Measurements from ENCODE around the gene CD3D. TPM values are rescaled to one million over a fixed set of nuclear protein-coding genes. Genes with fewer than 3 reads are reported as not detected.

CD3D gene
- total and polyA plus RNA-seq, 2 donors (not counting 1 experiment from before 2014, with no cell fraction given): 0.79 to 1.7 TPM

GRCh38 chr11:118312328-118312727, 30.2 kb downstream of the CD3D start:
- Histone ChIP-seq H2AFZ (ENCODE audit: insufficient read depth, low read depth, low read length, poor library complexity, severe bottlenecking) (no peak overlapping the region), H3K4me3 (ENCODE audit: control extremely low read depth in 1 of 5, extremely low read depth in 1 of 5, insufficient read depth in 1 of 5, low read depth in 2 of 5, low read length in 4 of 5) (no peak overlapping the region), H3K79me2 (ENCODE audit: control insufficient read depth, insufficient read depth, low read length) (no peaks in the 10 kb centered on the region), H4K20me1 (ENCODE audit: control insufficient read depth, insufficient read depth, low read length, poor library complexity, severe bottlenecking) (no peaks in the 10 kb centered on the region), H3K4me2 (replicated peaks; ENCODE audit: low read depth, low read length, poor library complexity, severe bottlenecking) (peak overlapping the region; percentile 11), H3K27me3 (replicated peaks in 1 of 4; ENCODE audit: control extremely low read depth in 1 of 4, control insufficient read depth in 3 of 4, insufficient read depth in 4 of 4, low read length in 3 of 4) (no peaks in the 10 kb centered on the region), H3K36me3 (replicated peaks in 1 of 2; ENCODE audit: control extremely low read depth in 1 of 2, control insufficient read depth in 1 of 2, extremely low read depth in 1 of 2, insufficient read depth in 2 of 2, low read length in 1 of 2) (no peaks in the 10 kb centered on the region), H3K9ac (ENCODE audit: low read length) (peak overlapping the region; percentile 6), H3K27ac (ENCODE audit: low read length in 2 of 2) (no peak overlapping the region), H3K4me1 (ENCODE audit: control insufficient read depth in 2 of 2, insufficient read depth in 2 of 2, low read length in 2 of 2) (peaks cover 31 to 44% of the 10 kb centered on the region in 2 donors), H3K9me3 (ENCODE audit: control extremely low read depth in 1 of 3, control insufficient read depth in 2 of 3, insufficient read depth in 1 of 3, low read length in 2 of 3) (no peaks in the 10 kb centered on the region)
- Mint-ChIP-seq H3K4me3 (no peak overlapping the region), H3K4me1 (peaks cover 40% of the 10 kb centered on the region), H3K9me3 (ENCODE audit: insufficient read depth) (peaks cover 3% of the 10 kb centered on the region), H3K27ac (no peak overlapping the region), H3K27me3 (no peaks in the 10 kb centered on the region)
- ChIA-PET POLR2A (interaction anchor here (1.2 kb wide), 1 partner anchor 12 kb away, joined by 3 read pairs; no protein-coding TSS in a partner anchor), CTCF (no interaction called here)
- intact Hi-C loops (cut with micrococcal nuclease): no loop called here
- ATAC-seq (ENCODE audit: low read depth) (no peak), DNase-seq (no peak)
- no peak for TF ChIP-seq EZH2 (IDR thresholded peaks at IDR 0.05; ENCODE audit: borderline replicate concordance, insufficient read depth, low read depth, low read length, poor library complexity, severe bottlenecking)
- no peak for TF ChIP-seq CTCF (IDR thresholded peaks at IDR 0.05)
- WGBS (ENCODE audit: insufficient coverage): 100% methylated on average over 1 of the region's 2 CpGs

GRCh38 chr11:118311518-118311917, 31.0 kb downstream of the CD3D start:
- peaks cover 3% of the 10 kb centered on the region for H3K9me3 Mint-ChIP-seq (ENCODE audit: insufficient read depth)
- 89% methylated on average over 2 of the region's 4 CpGs for whole genome bisulfite sequencing (ENCODE audit: insufficient coverage)

More at GRCh38 chr11:118311518-118311917, 31.0 kb downstream of the CD3D start:
- Histone ChIP-seq H3K4me3 (ENCODE audit: control extremely low read depth in 1 of 5, extremely low read depth in 1 of 5, insufficient read depth in 1 of 5, low read depth in 2 of 5, low read length in 4 of 5) (no peak overlapping the region), H3K27me3 (replicated peaks in 1 of 4; ENCODE audit: control extremely low read depth in 1 of 4, control insufficient read depth in 3 of 4, insufficient read depth in 4 of 4, low read length in 3 of 4) (no peaks in the 10 kb centered on the region), H4K20me1 (ENCODE audit: control insufficient read depth, insufficient read depth, low read length, poor library complexity, severe bottlenecking) (no peaks in the 10 kb centered on the region), H3K4me1 (ENCODE audit: control insufficient read depth in 2 of 2, insufficient read depth in 2 of 2, low read length in 2 of 2) (peaks cover 23 to 35% of the 10 kb centered on the region in 2 donors), H3K36me3 (replicated peaks in 1 of 2; ENCODE audit: control extremely low read depth in 1 of 2, control insufficient read depth in 1 of 2, extremely low read depth in 1 of 2, insufficient read depth in 2 of 2, low read length in 1 of 2) (no peaks in the 10 kb centered on the region), H2AFZ (ENCODE audit: insufficient read depth, low read depth, low read length, poor library complexity, severe bottlenecking) (no peak overlapping the region), H3K9me3 (ENCODE audit: control extremely low read depth in 1 of 3, control insufficient read depth in 2 of 3, insufficient read depth in 1 of 3, low read length in 2 of 3) (no peaks in the 10 kb centered on the region), H3K27ac (ENCODE audit: low read length in 2 of 2) (no peak overlapping the region), H3K4me2 (replicated peaks; ENCODE audit: low read depth, low read length, poor library complexity, severe bottlenecking) (no peak overlapping the region), H3K9ac (ENCODE audit: low read length) (no peak overlapping the region), H3K79me2 (ENCODE audit: control insufficient read depth, insufficient read depth, low read length) (no peaks in the 10 kb centered on the region)
- ATAC-seq (ENCODE audit: low read depth) (no peak), DNase-seq (no peak)
- Mint-ChIP-seq H3K27me3 (no peaks in the 10 kb centered on the region), H3K4me3 (no peak overlapping the region), H3K27ac (no peak overlapping the region), H3K4me1 (peaks cover 32% of the 10 kb centered on the region)
- CTCF ChIA-PET: no interaction called here
- TF ChIP-seq EZH2 (IDR thresholded peaks at IDR 0.05; ENCODE audit: borderline replicate concordance, insufficient read depth, low read depth, low read length, poor library complexity, severe bottlenecking) (no peak), CTCF (IDR thresholded peaks at IDR 0.05) (no peak)
- intact Hi-C loops (cut with micrococcal nuclease): no loop called here
- POLR2A ChIA-PET: interaction anchor here (1.2 kb wide), 1 partner anchor 11 kb away, joined by 3 read pairs; no protein-coding TSS in a partner anchor

Data from B cell (primary cell).